G401.6 (cell line): ENCODE results near the gene ADCY2.
"Not testable (repeated sequence)": the region's sequence is repeated elsewhere in the genome, so short reads cannot be mapped to it uniquely, and the experiment has no call there.

Experiments
- FAIRE-seq: peaks from 2 replicates; lab custom pipeline; 2012; peaks lifted over from hg19 to GRCh38; lab: Jason Lieb, UNC

Gene ADCY2

DNA sequence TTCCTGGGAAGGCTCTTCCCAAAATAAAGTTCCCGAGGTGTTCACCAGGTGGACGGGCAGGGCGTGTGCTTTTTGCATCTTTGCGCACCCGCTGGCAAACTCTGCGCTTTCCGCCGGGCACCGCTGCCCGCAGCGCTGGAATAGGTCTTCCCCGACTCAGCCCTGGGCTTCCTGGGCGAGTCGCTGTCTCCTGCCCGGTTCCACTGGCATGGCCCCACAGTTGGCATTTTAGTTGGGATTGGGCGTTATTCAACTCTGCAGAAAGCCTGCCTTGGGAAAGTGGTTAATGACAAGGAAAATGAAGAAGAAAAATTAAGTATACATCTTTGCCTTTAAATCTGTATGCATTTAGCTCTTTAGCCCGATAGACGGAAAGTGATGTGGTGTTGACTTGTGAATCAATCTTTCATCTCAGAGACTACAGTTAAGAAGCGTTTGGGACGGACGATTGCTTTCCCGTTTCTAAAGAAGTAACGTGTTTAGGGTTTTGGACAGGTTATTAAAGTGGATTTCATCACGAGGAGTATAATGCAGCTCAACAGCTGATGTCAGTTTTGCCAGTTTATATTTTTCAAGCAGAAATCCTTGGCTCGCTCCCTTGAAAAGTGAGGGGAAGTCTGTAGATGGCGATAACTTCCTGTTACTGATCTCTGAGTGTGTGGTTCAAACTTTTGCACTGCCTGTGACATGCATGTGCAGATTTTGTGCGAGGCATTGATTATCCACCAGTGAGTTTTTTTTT lies 946 bp downstream of the ADCY2 start:
- FAIRE-seq: no peak

DNA sequence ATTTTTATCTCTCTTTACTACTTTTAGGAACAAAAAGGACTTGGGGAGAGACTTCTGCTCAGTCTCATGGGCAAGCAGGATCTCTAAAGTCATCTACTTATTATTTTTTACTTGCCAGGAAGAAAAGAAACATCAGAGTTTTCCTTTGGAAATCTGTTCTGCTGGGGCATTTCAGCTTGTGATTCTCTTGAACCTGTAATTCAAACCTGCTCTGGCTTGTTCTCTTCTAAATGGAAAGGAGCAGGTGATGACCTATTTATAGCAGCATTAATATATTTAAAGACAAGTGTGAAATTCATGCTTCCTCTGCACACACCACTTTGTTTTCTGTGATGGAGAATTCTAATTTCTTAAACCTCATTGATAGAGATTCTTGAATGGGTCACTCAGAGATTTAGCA lies 2.0 kb downstream of the ADCY2 start:
- no peak for FAIRE-seq

DNA sequence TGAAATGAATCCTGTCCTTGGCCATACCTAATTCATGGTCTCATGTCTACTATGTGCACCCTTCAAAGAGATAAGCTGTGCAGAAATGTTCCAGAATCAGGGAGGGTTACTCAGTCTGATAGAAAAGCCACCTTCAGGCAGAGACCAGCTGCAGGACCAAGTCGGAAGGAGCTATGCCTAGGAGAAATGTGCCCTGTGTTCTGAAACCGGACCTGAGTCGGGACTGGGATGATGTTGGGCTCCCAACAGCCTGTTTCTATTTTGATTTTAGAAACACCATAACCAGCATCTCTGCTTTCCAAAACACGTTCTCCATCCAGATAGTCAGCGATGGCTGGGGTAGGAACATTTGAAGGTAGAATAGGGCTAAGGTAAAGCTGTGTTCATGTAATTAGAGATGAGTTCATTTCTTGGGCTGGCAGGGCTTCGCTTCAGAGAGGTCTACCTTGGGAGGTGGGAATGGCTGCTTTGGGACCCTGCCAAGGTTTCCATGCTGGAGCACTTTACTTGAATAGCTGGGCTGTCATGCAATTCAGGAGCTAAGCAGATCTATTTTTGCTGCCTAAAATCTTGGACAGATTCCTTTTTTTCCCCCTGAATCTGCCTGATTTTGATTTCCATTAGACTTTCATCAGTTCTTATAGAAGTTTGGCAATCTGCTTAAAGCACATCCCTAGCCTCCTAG lies 2.8 kb downstream of the ADCY2 start:
- FAIRE-seq: no peak

DNA sequence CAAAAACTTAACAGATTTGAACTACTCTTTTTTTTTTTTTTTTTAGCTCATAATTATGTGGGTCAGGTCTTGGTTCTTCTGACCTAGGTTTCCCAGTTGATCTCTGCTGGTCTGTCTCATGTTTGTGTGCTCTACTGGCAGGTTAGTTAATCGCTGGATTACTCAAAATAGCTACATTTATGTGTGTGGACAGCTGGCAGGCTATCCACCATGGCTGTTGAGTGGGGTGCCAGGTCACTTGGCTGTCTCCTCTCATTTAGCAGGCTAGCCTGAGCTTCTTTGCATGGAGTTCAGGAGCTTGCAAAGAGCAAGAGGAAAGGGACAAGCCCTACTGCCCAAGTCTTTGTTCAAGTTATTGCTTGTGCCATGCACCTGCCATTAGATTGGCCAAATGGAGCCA lies 9.3 kb downstream of the ADCY2 start:
- no peak for FAIRE-seq

- no peak for FAIRE-seq
These were observed 15.1 kb downstream of the ADCY2 start for GRCh38 chr5:7410936-7411511.

DNA sequence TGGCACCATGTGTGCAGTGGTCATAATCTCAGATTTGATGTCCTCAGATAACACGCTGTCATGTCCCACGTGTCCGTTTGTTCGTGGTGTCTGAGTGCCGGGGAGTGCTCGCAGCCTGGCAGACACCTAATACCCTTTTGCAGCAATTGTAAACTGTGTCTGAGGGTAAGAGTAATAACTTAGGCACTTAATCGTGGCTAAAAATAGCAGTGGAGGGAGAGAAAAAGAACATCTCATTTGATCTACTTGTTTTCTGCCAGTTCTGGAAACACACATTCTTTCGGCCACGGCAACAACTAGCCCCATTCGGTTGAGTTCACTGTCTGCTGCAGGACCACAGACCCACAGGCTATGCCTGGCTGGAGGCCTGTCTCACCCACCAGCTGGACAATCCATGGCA lies 16.5 kb downstream of the ADCY2 start:
- no peak for FAIRE-seq

GRCh38 chr5:7415123-7415522 lies 19.2 kb downstream of the ADCY2 start:
- no peak for FAIRE-seq

DNA sequence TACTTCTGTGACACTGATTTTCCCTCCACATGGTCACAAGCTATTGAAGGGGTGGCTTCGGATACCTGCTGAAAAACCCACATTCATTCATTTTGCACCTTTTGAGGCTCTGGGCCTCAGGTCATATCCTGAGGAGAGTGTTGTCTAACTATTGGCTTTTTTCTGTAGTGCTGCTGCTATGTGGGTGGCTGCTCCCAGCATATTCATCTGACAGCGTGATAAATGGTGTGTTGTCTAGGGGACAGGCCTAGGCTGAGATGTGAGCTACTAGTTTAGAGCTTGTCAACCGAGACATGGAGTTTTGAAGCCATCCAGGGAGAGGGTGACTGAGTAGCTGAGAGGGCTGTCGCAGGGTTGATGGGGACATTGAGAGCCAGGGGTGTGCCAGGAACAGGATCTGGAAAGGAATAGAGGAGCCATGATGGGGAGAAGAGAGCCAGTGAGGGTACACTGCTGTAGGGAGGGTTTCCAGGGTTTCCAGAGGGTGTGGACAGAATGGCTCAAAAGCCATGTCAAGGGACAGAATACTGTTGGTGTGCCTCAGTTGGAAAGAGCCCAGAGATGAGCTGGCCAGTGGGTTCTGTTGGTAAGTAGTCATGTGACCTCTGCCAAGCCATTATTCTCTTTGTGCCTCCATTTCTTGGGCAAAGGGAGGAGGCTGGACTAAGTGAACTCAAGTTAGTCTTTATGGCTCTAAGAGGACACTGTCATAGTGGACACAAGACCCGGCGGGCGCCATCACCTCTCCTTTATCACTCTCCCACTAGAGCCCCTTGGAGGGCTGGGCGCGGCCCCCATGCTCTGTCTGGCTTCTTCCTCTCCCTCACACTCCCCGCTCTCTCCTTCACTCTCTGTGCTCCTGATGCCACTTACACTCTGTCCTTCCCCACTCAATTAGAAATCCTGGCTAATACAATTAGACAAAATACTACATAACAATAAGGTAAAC lies 19.9 kb downstream of the ADCY2 start:
- no peak for FAIRE-seq

DNA sequence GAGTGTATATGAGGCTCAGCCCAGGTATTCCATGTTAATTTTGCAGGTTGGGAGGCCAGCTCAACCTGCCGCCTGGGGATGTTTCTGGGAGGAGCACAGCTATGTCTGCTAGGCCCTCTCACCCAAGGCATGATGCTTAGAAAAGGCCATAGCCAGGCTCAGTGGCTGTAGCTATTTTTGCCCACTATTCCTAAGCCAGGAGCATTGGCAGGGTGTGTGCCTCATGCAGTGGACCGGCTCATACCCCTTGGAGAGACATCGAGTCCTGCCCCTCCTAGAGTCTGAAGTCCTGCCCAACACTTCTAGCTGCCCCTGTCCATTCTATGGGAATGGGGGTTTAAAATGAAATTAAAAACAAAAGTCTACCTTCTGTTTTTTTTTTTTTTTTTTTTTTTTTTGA lies 22.3 kb downstream of the ADCY2 start:
- no peak for FAIRE-seq

DNA sequence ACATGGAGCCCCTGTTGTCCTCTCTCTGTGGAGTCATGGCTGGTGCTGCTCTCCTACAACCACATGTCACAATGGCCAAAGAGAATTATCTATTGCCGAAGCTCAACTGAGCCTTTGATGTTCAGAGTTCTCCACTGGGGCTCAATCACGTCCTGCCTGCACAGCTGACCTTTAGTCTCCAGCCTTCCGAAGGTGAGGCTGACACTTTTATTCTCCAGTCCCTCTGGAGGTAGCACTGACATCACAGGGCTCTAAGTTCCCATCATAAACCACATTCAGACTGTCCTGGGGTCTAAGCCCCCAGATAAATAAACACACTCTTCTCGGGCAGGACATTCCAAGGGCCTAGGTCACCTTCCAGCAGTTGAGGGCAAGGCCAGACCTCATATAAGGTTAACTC lies 23.4 kb downstream of the ADCY2 start:
- no peak for FAIRE-seq

DNA sequence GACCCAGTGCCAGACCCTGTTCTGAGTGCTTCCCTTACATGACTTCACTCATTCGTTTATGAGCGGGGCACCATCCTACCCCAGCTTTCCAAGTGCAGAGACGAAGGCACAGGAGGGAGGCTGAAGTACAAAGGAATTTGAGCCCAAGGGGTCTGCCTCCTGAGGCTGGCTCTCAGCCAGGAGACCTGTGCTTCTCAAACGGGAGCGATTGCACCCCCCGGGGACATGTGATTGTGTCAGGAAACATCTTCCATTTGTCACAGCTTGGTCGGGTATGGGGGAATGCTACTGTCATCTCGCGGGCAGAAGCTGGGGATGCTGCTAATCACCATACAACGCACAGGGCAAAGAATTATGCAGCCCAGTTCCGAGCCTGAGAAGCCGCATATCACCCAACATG lies 23.9 kb downstream of the ADCY2 start:
- no peak for FAIRE-seq

DNA sequence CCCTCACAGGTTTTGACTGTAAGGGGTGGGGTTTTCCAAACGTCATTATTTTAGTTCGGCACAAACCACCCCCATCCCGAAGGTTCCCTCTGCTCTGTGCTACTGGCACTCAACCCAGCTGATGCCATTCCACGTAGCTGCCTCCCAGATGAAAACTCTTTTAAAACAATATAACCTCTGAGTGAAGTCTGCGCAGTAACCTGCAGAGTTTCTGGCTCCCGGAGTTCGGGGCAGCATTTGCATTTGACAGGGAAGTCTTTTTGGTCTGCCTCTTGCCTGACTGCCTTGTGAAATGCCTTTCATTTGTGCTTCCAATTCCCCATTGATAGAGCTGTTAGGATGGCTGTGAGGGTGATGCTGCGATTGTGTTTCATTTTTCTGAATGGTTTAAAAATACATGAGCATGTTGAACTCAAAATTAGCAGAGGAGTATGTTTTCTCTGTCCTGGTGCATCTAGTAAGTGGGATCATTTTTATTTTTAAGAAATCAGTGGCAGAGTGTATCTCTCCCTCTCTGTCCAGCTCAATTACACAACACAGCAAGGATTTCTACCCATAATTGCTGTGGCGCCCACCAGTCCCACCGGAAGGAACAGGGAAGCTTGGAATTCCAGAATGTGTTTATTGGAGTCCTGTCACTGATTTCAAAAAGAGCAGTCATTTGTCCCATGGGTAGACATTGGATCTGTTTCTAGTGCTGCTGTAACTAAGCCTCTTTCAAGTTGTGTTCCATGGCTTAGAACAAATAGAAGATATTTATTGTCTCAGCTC lies 24.8 kb downstream of the ADCY2 start:
- no peak for FAIRE-seq

GRCh38 chr5:7422316-7423106 lies 26.6 kb downstream of the ADCY2 start:
- no peak for FAIRE-seq

DNA sequence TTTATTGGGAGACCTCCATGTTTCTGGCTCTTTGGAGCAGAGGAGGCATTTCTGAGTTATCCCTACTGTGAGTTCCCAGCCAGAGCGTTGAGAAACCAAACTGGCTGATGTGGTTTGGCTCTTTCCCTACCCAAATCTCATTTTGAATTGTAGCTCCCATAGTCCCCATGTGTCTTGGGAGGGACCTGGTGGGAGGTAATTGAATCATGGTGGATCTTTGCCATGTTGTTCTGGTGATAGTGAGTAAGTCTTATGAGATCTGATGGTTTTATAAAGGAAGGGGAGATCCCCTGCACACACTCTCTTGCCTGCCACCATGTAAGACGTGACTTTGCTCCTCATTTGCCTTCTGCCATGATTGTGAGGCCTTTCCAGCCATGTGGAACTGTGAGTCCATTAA lies 27.3 kb downstream of the ADCY2 start:
- FAIRE-seq: not testable (repeated sequence)

DNA sequence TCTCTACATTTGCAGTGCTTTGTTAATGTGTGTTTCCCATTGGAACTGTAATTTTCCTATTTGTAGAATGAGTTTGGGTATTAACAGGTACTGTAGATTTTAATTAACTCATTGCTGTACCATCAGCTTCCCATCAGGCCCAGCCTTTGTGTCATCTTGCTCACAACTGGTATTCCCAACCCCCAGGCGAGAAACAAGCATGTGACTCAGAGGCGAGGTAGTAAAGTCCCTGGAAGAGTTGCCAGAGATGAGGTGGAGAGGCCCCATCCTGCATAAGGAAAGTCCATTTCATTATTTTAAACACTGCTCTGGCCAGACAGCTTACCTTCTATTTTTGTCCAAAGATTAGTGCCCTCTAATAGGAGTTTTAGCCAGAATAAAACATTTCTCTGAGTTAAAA lies 29.9 kb downstream of the ADCY2 start:
- FAIRE-seq: no peak

- FAIRE-seq: no peak
These were observed 30.3 kb downstream of the ADCY2 start for GRCh38 chr5:7426284-7426683.

- no peak for FAIRE-seq
These were observed 39.0 kb downstream of the ADCY2 start for GRCh38 chr5:7434914-7435313.

GRCh38 chr5:7435503-7435902 lies 39.6 kb downstream of the ADCY2 start:
- FAIRE-seq: no peak

DNA sequence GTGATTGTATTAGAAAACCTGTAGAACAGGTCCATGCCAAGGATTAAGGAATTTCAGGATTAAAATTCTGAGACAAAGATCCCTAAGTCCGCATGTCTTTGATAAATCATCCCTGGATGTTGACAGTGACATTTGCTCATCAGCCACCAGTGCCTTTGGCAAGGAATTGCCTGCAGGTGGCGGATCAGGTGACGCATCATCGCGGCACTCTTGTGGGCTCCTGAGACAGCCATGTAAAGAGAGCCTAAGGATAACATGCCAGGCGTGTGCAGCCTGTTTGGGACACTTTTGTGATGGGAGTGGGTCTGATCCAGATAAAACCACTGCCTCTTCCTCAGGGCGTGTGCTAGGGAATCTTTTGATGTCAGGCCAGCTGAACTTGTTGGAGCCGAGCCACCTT lies 40.6 kb downstream of the ADCY2 start:
- no peak for FAIRE-seq

DNA sequence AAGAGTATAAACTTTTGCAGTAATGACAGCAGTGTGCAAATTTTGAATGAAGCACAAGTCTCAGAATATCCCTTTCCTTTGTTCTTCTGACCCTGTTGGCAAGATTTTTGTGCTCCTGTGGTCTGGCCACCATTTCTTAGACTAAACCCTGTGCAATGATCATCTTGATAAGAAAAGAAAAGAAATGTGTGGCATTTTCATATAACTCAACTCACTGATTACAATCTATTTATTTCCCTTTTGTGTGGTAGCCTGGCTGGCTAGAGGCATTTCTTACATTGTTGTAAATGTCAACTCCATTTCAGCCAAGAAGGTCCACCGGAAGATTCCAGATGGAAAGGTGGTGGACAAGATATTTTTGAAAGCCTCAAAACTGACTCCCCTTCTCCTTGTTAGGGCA lies 41.9 kb downstream of the ADCY2 start:
- no peak for FAIRE-seq

GRCh38 chr5:7445068-7445467 lies 49.1 kb downstream of the ADCY2 start:
- FAIRE-seq: no peak
